ENCODE data around the gene NUDT11.
A peak's percentile ranks its signal among the peaks of the same experiment; 100 is the strongest.
"Not testable (repeated sequence)": the region's sequence is repeated elsewhere in the genome, so short reads cannot be mapped to it uniquely, and the experiment has no call there.

NUDT11 gene

DNA sequence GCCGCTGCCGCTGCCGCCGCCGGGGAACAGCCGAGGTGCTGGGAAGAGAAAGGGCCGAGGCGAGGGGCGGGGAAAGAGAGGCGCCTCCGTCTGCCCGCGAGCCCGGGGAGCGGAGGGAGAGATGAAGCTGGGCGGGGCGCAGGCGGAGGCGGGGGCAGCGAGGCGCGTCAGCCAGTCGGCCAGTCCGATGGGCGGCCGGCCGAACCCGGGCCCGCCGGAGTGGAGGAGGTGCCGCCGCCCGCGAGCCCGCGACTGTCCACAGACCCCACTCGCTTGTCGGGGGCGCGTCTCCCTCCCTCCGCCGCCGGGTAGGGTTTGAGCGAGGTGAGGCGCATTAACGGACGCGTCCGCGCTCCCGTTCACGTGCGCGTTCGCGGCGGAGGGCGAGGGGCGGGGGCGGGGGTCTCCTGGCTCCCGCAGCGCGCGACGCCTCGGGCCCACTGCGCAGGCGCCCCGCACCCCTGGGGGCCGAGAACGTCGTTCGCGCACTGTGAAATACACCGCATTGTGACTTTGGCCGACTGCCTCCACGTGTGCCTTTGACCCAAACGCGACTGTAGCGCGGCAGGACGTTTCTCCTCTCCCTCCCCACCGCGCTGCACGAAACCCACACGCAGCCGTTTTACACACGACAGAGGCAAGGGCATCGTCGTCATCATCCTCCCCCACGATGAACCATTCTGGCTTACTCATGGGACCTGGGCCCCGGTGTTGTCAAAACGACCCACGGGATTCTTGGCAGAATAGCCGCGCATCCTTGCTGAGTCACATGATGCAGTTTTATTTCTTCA is at the start of gene NUDT11:
Gene NUDT11, minus strand, starts transcription at position 92 of the 791 bp plus-strand sequence. CDS start 148 bp downstream, outside the sequence.
- peak; percentile 7 for DNase-seq

DNA sequence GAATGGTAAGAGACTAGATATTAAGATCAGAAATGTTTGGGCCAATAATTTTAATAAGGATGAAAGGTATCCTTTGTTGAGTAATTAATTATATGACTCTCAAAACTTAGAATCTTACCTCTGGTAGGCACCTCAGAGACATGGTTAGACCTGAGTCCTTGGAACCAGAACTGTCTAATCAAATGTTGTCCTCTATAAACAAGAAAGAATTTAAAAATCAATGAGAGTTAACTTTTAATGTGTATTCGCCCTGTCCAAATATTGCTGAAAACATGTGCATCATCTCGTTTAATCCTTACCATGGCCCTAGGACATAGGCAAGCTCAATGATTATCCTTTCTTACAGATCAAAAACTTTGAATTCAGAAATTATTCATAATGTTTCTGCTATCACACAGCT is 24.0 kb upstream of the NUDT11 start:
- no peak for DNase-seq

DNA sequence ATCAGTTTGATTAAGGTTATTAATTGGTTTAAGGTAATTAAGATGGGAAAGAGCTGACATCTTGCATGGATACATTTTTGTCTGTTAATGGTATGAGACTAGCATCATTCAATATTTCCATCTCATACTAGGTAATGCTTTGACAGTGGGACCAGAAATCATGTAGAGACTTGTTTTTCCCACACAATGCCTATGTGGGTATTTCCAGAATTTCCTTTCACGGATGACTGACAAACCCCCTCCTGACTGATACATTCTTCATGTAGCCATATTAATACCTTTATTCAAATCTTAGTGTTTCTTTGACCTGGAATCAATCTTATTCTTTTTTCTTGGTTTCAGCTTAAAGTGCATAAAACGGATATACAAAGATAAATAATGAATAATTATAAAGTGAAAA is 22.7 kb upstream of the NUDT11 start:
- DNase-seq = not testable (repeated sequence)

DNA sequence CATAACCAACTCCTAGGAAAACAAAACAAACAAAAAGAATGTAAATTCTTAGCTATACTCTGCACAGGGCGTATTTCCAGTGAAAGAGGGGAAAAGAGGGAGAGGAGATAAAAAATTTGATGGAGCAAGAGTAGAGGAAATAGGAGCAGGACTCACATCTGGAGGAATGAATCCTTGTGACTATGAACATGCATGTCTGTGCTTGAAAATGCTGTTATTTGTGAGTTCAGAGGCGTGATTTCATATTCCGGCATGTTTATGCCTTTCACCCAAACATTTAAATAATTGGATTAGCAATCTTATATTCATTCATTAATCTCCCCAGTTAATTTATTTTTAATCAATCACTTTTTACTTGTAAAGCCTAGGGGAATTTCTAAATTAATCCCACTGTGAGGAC is 11.2 kb upstream of the NUDT11 start:
- DNase-seq = no peak

DNA sequence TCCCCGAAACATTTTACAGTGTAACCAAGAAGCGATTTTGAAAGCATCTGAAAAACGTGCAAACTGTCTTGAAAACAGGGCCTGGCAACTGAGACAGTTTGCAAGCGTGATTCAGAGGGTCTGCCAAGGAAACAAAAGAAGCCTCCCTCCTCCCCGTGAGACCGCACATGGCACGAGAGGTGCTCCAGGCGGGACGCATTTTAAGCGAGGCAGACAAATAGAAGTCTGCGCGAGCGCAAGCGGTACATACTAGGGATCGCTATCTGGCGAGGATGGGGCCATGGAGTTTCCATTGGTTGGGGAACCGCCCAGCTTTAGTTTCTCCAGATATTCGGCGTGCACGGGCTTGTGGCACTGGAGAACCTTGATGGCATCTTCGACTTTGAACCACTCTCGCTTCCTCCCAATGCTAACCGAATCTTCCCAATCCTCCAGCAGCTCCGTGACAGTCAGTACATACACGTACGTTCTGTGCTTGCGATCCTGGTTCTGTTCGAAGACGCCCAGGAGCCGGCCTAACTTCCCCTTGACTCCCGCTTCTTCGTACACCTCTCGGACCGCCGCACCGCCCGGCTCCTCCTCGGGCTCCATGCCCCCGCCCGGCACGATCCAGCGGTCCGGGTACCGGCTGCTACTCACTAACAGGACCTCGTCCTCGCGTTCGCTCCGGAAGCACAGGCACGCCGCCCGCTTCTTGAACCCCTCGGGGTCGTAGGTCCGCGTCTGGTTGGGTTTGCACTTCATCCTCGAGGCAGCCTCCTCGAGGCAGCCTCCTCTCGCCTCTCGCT is 497 bp downstream of the NUDT11 start:
- not testable (repeated sequence) for DNase-seq

DNA sequence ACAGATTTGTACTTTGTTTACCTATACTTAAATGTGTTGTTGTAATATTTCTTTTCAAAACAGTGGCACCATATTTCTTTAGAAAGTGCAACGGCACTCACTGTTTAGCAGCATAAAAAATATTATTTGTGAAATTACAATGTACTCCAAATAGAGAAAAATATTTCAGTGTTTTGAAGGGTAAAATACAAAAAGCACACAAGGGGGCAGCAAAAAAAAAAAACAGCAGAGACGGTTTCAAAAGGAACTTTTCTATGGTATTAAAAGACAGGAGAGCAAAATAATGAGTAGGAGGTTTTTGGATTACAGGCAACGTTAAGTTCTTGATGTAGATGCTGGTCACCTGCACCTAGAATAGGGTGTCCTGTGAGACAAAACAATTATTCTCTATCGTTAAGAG is 2.0 kb downstream of the NUDT11 start:
- no peak for DNase-seq

DNA sequence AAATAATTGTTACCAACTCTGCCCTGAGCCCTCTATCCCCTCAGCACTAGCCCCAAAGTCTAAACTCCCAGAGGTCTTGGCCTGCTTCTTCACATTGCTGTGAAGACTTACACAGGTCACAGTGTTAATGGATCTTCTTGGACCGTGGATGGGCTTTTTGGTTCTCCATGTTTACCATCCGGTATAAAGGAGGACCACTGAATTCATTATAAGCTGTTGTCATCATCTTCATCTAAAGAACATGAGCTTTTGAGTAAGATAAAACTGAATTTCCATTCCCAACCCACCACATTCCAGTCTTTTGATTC is 8.5 kb downstream of the NUDT11 start:
- no peak for DNase-seq

DNA sequence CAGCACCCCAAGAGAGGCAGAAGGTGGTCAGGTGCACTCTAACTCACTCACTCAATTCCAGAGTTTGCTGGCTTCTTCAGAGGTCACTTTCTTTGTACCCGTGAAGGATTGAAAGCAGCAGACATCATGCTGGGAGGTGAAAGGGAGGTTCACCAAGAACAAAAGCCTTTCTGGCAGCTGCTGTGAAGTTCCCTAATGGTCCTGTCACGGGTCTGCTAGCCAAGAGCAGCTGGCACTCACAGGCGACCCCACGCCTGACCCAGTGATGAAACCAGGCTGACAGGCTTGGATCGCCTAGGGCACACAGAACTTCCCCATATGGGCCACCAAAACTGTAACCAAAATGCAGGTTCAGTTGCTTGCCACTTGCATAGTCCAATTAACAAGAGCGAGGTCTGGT is 11.8 kb downstream of the NUDT11 start:
- no peak for DNase-seq

DNA sequence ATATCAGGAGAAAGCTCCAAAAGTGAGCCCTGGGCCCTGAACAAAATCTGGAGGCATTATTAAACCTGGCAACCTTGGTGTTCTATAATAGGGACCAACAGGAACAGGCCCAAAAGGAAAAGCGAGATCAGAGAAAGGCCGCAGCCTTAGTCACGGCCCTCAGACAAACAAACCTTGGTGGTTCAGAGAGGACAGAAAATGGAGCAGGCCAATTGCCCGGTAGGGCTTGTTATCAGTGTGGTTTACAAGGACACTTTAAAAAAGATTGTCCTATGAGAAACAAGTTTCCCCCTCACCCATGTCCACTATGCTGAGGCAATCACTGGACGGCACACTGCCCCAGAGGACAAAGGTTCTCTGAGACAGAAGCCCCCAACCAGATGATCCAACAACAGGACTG is 14.0 kb downstream of the NUDT11 start:
- not testable (repeated sequence) for DNase-seq

DNA sequence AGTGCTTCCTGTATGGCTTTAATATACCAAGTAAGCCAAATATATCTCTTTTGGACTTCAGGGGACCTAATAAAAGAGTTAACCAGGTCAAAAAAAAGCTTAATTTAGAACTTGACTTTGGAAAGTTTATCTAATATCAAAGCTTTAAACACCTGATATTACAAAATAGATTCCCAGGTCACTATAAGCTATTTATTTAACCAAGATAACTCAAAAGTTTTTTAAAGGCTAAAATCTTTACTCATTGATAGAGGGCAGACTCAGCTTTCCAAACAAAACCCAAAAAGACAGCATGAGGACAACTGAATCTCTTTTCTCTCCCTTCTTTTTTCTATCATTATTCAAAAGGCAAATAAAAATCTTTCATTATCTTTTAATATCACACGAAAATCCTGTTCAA is 19.5 kb downstream of the NUDT11 start:
- no peak for DNase-seq

DNA sequence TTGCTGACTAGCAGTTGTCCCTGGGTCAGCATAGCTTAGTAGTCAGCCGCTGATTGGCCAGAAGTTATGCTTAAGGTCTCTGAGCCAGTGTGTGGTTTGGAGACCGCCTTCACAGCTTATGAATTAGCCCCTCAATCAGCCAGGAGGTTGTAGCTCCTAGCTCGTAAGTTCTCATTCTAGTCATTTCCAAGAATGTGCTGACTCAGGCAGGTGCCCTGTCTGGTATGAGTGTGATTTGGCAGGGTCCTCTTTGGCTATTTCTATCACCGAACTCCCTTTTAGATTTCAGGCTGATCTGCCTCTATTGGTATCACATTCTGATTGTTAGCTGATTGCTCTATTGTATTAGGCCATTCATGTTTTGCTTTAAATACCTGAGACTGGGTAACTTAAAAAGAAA is 33.1 kb downstream of the NUDT11 start:
- DNase-seq = no peak

DNA sequence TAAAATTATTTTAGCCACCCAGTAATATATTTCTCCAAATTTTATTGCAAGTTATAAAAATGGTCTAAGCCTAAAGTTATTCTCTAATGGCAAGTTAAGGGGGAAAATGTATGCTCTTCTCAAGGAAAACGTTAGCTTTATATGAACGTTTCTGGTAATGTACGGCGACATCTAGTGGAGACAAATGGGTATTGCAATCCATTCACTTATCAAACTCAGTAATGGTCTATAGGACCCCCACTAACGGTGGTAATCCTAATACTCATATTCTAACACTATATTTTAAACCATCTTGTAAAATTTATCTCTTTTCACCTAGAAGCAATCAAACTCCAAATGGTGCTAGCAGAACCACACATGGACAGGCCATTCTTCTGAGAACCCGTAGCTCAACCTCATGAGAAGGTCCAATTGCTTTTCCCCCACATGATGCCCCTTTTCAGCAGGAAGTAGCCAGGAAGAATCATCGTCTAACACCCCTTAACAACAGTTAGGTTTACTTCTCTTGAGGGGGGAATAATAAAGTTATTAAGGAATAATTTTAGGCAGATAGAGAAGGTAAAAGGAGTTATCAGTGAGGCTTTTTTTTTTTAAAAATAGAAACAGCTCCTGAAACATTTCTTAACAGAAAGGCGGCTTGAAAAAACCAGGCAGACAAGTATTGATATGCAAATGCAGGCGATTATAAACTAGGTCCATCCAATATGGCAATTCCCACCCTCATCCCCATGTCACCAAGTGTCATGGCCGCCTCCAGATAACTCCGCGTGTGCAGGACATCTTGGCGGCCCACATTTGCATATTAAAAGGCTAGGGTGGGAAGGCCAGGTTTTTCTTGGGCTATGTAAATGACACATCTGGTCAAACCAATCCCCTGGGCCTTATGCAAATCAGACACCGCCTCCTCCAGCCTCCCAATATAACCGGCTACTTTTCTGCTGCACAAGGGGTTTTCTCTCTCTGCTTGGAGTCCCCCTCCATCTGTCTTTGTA is 35.0 kb downstream of the NUDT11 start:
- DNase-seq = no peak

DNA sequence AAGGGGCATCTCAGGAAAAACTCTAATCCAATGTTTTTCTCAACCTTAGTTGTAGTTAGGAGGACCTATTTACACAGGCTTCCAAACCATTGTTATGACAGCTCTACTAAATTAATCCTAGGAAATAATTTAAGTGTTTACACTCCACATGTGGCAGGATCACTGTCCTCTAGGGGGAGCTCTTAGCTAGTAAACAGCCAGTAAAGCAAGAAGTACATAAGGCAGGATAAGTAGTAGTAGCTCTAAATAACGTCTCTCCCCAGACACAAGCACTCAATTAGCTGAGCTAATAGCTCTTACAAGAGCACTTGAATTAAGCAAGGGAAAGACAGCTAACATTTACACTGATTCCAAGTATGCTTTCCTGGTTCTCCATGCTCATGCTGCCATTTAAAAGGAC is 37.3 kb downstream of the NUDT11 start:
- no peak for DNase-seq

DNA sequence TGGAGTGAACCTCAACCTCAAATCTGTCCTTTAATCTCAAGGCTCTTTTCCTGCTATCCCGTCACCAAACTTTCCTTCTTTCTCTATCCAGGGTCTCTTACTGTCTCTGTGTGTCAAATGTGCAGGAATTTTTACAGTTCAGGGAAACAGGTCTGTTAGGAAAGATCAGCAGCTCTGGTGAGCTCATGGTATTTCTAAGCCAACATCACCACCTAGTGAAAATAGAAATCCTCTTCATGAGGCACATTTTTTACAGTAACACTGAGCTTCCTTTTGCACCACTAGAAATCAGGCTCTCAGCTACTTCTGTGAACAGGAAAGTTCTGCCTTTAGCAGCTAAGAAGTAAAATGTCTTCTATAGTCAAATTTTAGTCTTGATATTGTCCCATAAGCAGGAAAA is 39.6 kb downstream of the NUDT11 start:
- no peak for DNase-seq

DNA sequence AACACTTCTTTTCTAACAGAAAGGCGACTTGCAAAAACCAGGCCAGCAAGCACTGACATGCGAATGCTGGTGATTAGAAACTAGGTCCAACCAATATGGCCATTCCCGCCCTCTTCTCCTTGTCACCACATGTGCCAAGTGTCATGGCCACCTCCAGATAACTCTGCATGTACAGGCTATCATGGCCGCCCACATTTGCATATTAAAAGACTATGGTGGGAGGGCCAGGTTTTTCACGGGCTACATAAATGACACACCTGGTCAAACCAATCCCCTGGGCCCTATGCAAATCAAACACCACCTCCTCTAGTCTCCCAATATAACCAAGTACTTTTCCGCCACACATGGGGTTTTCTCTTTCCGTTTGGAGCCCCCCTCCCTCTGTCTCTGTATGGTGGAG is 40.1 kb downstream of the NUDT11 start:
- DNase-seq = no peak

DNA sequence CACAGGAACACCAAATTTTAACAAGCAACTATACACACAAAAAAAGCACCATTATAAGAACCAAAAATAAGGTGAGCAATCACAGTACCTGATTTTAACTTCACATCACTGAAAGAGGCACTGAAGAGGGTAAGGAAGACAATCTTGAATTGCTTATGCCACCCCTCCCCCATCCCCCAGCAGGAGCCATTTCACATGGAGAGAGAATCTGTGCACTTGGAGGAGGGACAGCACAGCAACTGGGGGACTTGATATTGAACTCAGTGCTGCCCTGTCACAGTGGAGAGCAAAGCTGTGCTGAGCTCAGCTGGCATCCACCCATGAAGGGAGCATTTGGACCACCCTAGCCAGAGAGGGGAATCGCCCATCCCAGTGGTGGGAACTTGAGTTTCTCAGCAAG is 56.0 kb downstream of the NUDT11 start:
- DNase-seq = no peak

All from activated CD4-positive, alpha-beta T cell treated with anti-CD3 and anti-CD28 coated beads for 1 hour (primary cell).